WTC11 (cell line): ENCODE data around the gene KRT83. TPM values are rescaled to one million over a fixed set of nuclear protein-coding genes. Genes with fewer than 3 reads are reported as not detected.

Source experiments
- FOXP1 ChIP-seq: sonication (generic); formaldehyde crosslinking; IDR thresholded peaks from 2 replicates; pipeline ENCODE4 v1.8.0; 2022; ENCODE audit warnings: missing genetic modification reagents, mild to moderate bottlenecking, moderate library complexity, borderline replicate concordance
- GRHL2 ChIP-seq: fragments of 250-450 bp; sonication (Bioruptor Pico); IDR thresholded peaks from 2 replicates; pipeline ENCODE4 v1.8.0; 2022; ENCODE audit warnings: mild to moderate bottlenecking, moderate library complexity; ENCODE audit not compliant: insufficient replicate concordance, severe bottlenecking
- NR3C1 ChIP-seq: sonication (generic); formaldehyde crosslinking; conservative IDR thresholded peaks from 2 replicates; pipeline ENCODE4 v1.8.1; 2023; ENCODE audit warnings: low read depth, mild to moderate bottlenecking, missing genetic modification reagents
- SMAD3 ChIP-seq: sonication (generic); formaldehyde crosslinking; IDR thresholded peaks from 2 replicates; pipeline ENCODE4 v1.8.0; 2022; ENCODE audit warnings: missing genetic modification reagents, mild to moderate bottlenecking, borderline replicate concordance
- SMAD4 ChIP-seq: sonication (generic); formaldehyde crosslinking; IDR thresholded peaks from 2 replicates; pipeline ENCODE4 v1.8.0; 2022; ENCODE audit warnings: mild to moderate bottlenecking, missing genetic modification reagents
- TEAD1 ChIP-seq: sonication (generic); formaldehyde crosslinking; IDR thresholded peaks from 2 replicates; pipeline ENCODE4 v1.8.0; 2022; ENCODE audit warnings: mild to moderate bottlenecking, missing genetic modification reagents
- ZNF138 ChIP-seq: sonication (generic); formaldehyde crosslinking; conservative IDR thresholded peaks from 2 replicates; pipeline ENCODE4 v1.8.1; 2022; ENCODE audit warnings: mild to moderate bottlenecking, moderate library complexity, missing genetic modification reagents
- ZNF317 ChIP-seq: sonication (generic); formaldehyde crosslinking; IDR thresholded peaks from 2 replicates; pipeline ENCODE4 v1.8.1; 2023; ENCODE audit warnings: low read depth, mild to moderate bottlenecking, moderate library complexity, missing genetic modification reagents, borderline replicate concordance
- total RNA-seq: library from RNA; stranded (reverse); gene quantifications from 3 replicates; pipeline ENCODE4 v1.2.3, GENCODE V29; 2021
- TF ChIP-seq, protein P1 (sequence below): fragments of 250-450 bp; sonication (Bioruptor Pico); IDR thresholded peaks from 2 replicates; pipeline ENCODE4 v1.8.0; 2021; ENCODE audit warnings: mild to moderate bottlenecking
- TF ChIP-seq, protein P2 (sequence below): fragments of 250-450 bp; sonication (Bioruptor Pico); IDR thresholded peaks from 2 replicates; pipeline ENCODE4 v1.9.0; 2021; ENCODE audit warnings: mild to moderate bottlenecking
- TF ChIP-seq, protein P3 (sequence below): fragments of 250-450 bp; sonication (Bioruptor Pico); IDR thresholded peaks from 2 replicates; pipeline ENCODE4 v1.9.0; 2021; ENCODE audit warnings: mild to moderate bottlenecking, borderline replicate concordance
- TF ChIP-seq, protein P4 (sequence below): sonication (generic); formaldehyde crosslinking; IDR thresholded peaks from 2 replicates; pipeline ENCODE4 v1.8.1; 2023; ENCODE audit warnings: mild to moderate bottlenecking, moderate library complexity, missing genetic modification reagents
- TF ChIP-seq, protein P5 (sequence below): fragments of 200-600 bp; IDR thresholded peaks from 2 replicates; pipeline ENCODE4 v1.8.0; 2022; ENCODE audit warnings: antibody characterized with exemption
- TF ChIP-seq, protein P6 (sequence below): sonication (generic); formaldehyde crosslinking; IDR thresholded peaks from 2 replicates; pipeline ENCODE4 v1.8.1; 2022; ENCODE audit warnings: missing genetic modification reagents, borderline replicate concordance

The KRT83 gene
- total RNA-seq, 1 experiment from 2014 or later: not detected

DNA sequence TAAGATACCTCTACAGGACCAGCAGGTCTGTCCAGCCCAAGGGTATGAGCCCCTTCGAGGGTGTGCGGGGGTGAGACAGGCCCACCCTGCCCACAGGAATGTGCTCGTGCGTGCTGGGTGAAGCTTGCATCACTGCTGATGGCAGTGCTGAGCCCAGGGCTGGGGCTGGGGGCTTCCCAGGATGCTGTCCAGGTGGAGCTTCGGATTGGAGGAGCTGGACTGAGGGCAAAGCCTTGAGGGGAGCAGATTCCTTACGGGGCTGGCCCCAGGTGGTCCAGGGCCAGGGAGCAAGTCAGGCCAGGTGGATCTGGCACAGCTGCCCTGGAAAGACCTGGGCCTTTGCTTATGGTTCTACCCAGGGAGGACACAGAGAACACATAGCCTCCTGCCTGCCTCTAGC is 48.6 kb upstream of the KRT83 start (continued):
- TF ChIP-seq, protein P1, sequence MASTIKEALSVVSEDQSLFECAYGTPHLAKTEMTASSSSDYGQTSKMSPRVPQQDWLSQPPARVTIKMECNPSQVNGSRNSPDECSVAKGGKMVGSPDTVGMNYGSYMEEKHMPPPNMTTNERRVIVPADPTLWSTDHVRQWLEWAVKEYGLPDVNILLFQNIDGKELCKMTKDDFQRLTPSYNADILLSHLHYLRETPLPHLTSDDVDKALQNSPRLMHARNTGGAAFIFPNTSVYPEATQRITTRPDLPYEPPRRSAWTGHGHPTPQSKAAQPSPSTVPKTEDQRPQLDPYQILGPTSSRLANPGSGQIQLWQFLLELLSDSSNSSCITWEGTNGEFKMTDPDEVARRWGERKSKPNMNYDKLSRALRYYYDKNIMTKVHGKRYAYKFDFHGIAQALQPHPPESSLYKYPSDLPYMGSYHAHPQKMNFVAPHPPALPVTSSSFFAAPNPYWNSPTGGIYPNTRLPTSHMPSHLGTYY (CRISPR knock-in tag): no peak
- TF ChIP-seq, protein P2, sequence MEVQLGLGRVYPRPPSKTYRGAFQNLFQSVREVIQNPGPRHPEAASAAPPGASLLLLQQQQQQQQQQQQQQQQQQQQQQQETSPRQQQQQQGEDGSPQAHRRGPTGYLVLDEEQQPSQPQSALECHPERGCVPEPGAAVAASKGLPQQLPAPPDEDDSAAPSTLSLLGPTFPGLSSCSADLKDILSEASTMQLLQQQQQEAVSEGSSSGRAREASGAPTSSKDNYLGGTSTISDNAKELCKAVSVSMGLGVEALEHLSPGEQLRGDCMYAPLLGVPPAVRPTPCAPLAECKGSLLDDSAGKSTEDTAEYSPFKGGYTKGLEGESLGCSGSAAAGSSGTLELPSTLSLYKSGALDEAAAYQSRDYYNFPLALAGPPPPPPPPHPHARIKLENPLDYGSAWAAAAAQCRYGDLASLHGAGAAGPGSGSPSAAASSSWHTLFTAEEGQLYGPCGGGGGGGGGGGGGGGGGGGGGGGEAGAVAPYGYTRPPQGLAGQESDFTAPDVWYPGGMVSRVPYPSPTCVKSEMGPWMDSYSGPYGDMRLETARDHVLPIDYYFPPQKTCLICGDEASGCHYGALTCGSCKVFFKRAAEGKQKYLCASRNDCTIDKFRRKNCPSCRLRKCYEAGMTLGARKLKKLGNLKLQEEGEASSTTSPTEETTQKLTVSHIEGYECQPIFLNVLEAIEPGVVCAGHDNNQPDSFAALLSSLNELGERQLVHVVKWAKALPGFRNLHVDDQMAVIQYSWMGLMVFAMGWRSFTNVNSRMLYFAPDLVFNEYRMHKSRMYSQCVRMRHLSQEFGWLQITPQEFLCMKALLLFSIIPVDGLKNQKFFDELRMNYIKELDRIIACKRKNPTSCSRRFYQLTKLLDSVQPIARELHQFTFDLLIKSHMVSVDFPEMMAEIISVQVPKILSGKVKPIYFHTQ (CRISPR knock-in tag): no peak
- TF ChIP-seq SMAD3 (CRISPR knock-in tag) (no peak), FOXP1 (CRISPR knock-in tag) (no peak), NR3C1 (CRISPR knock-in tag) (no peak), SMAD4 (CRISPR knock-in tag) (no peak), TEAD1 (CRISPR knock-in tag) (no peak), GRHL2 (CRISPR knock-in tag) (no peak), ZNF317 (CRISPR knock-in tag) (no peak), ZNF138 (CRISPR knock-in tag) (no peak)
- TF ChIP-seq, protein P3, sequence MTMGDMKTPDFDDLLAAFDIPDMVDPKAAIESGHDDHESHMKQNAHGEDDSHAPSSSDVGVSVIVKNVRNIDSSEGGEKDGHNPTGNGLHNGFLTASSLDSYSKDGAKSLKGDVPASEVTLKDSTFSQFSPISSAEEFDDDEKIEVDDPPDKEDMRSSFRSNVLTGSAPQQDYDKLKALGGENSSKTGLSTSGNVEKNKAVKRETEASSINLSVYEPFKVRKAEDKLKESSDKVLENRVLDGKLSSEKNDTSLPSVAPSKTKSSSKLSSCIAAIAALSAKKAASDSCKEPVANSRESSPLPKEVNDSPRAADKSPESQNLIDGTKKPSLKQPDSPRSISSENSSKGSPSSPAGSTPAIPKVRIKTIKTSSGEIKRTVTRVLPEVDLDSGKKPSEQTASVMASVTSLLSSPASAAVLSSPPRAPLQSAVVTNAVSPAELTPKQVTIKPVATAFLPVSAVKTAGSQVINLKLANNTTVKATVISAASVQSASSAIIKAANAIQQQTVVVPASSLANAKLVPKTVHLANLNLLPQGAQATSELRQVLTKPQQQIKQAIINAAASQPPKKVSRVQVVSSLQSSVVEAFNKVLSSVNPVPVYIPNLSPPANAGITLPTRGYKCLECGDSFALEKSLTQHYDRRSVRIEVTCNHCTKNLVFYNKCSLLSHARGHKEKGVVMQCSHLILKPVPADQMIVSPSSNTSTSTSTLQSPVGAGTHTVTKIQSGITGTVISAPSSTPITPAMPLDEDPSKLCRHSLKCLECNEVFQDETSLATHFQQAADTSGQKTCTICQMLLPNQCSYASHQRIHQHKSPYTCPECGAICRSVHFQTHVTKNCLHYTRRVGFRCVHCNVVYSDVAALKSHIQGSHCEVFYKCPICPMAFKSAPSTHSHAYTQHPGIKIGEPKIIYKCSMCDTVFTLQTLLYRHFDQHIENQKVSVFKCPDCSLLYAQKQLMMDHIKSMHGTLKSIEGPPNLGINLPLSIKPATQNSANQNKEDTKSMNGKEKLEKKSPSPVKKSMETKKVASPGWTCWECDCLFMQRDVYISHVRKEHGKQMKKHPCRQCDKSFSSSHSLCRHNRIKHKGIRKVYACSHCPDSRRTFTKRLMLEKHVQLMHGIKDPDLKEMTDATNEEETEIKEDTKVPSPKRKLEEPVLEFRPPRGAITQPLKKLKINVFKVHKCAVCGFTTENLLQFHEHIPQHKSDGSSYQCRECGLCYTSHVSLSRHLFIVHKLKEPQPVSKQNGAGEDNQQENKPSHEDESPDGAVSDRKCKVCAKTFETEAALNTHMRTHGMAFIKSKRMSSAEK (CRISPR knock-in tag): no peak
- TF ChIP-seq, protein P4, sequence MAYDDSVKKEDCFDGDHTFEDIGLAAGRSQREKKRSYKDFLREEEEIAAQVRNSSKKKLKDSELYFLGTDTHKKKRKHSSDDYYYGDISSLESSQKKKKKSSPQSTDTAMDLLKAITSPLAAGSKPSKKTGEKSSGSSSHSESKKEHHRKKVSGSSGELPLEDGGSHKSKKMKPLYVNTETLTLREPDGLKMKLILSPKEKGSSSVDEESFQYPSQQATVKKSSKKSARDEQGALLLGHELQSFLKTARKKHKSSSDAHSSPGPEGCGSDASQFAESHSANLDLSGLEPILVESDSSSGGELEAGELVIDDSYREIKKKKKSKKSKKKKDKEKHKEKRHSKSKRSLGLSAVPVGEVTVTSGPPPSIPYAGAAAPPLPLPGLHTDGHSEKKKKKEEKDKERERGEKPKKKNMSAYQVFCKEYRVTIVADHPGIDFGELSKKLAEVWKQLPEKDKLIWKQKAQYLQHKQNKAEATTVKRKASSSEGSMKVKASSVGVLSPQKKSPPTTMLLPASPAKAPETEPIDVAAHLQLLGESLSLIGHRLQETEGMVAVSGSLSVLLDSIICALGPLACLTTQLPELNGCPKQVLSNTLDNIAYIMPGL (CRISPR knock-in tag): no peak
- TF ChIP-seq, protein P5, sequence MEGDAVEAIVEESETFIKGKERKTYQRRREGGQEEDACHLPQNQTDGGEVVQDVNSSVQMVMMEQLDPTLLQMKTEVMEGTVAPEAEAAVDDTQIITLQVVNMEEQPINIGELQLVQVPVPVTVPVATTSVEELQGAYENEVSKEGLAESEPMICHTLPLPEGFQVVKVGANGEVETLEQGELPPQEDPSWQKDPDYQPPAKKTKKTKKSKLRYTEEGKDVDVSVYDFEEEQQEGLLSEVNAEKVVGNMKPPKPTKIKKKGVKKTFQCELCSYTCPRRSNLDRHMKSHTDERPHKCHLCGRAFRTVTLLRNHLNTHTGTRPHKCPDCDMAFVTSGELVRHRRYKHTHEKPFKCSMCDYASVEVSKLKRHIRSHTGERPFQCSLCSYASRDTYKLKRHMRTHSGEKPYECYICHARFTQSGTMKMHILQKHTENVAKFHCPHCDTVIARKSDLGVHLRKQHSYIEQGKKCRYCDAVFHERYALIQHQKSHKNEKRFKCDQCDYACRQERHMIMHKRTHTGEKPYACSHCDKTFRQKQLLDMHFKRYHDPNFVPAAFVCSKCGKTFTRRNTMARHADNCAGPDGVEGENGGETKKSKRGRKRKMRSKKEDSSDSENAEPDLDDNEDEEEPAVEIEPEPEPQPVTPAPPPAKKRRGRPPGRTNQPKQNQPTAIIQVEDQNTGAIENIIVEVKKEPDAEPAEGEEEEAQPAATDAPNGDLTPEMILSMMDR: no peak
- TF ChIP-seq, protein P6, sequence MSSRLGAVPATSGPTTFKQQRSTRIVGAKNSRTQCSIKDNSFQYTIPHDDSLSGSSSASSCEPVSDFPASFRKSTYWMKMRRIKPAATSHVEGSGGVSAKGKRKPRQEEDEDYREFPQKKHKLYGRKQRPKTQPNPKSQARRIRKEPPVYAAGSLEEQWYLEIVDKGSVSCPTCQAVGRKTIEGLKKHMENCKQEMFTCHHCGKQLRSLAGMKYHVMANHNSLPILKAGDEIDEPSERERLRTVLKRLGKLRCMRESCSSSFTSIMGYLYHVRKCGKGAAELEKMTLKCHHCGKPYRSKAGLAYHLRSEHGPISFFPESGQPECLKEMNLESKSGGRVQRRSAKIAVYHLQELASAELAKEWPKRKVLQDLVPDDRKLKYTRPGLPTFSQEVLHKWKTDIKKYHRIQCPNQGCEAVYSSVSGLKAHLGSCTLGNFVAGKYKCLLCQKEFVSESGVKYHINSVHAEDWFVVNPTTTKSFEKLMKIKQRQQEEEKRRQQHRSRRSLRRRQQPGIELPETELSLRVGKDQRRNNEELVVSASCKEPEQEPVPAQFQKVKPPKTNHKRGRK: no peak
